Gastrocnemius medialis (tissue), 4 donors: ENCODE results near the gene ADAM23. TPM values are rescaled to one million over a fixed set of nuclear protein-coding genes. Genes with fewer than 3 reads are reported as not detected.

Experiments
- ATAC-seq, 2 donors: fragments of 150-250 bp; one replicate each; pipeline ENCODE4 v1.9.1; 2016
- DNase-seq, 2 donors: peaks; one replicate each; pipeline ENCODE4 v3.0.0-alpha.2; 2019
- H3K27ac ChIP-seq, 4 donors: fragments of 200-600 bp; sonication (generic); 1 replicate in 1 of 4; 2 replicates in 3 of 4; pipeline ENCODE4 v1.5.1; 2016 to 2018; ENCODE audit warnings: mild to moderate bottlenecking in 2 of 4, moderate library complexity in 1 of 4
- H3K27me3 ChIP-seq, 3 donors: fragments of 200-600 bp; sonication (generic) in 2 of 3; 1 replicate in 1 of 3; 2 replicates in 2 of 3; pipeline versions ENCODE4 v1.5.1 to v1.6.0; 2016 to 2019; ENCODE audit warnings: mild to moderate bottlenecking in 1 of 3, moderate library complexity in 1 of 3
- H3K36me3 ChIP-seq, 2 donors: fragments of 200-600 bp; sonication (generic) in 1 of 2; one replicate each; pipeline ENCODE4 v1.5.1; 2017 to 2018
- H3K4me1 ChIP-seq, 2 donors: fragments of 200-600 bp; sonication (generic) in 1 of 2; one replicate each; pipeline ENCODE4 v1.5.1; 2016 to 2017; ENCODE audit warnings: mild to moderate bottlenecking in 2 of 2
- H3K4me3 ChIP-seq, 4 donors: fragments of 200-600 bp; sonication (generic) in 3 of 4; 1 replicate in 1 of 4; 2 replicates in 3 of 4; pipeline ENCODE4 v1.5.1; 2016 to 2019; ENCODE audit warnings: mild to moderate bottlenecking in 2 of 4
- H3K9me3 ChIP-seq, 3 donors: fragments of 200-600 bp; sonication (generic) in 2 of 3; 1 replicate in 1 of 3; 2 replicates in 2 of 3; pipeline ENCODE4 v1.5.1; 2016 to 2019
- CTCF ChIP-seq, 5 experiments: fragments of 450-650 bp in 3 of 5; fragments of 200-600 bp in 2 of 5; sonication (generic) in 2 of 5; IDR thresholded peaks in 4 of 5; conservative IDR thresholded peaks in 1 of 5; 1 replicate in 4 of 5; 2 replicates in 1 of 5; pipeline ENCODE4 v1.5.1; 2016 to 2019; ENCODE audit warnings: antibody characterized with exemption in 5 of 5, mild to moderate bottlenecking in 3 of 5, moderate library complexity in 3 of 5
- POLR2A ChIP-seq, 2 donors: fragments of 450-650 bp; IDR thresholded peaks; one replicate each; pipeline ENCODE4 v1.6.1; 2017; ENCODE audit warnings: antibody characterized with exemption in 2 of 2, mild to moderate bottlenecking in 2 of 2, moderate library complexity in 2 of 2
- in situ Hi-C, 4 donors: fragments of 200-750 bp; cut with MboI; loops; one replicate each; pipeline versions ENCODE4 v1.15.0 to v1.8.0; 2017; ENCODE audit warnings: low sequenced_read_pairs in 4 of 4
- intact Hi-C: fragments of 100-400 bp; cut with DNase I; formaldehyde crosslinking; loops from one replicate; pipeline ENCODE4 v1.15.1; 2023; ENCODE audit warnings: low total_unique reads
- total RNA-seq, 4 donors: library from RNA; depleted of rRNA; stranded (reverse); fragments of >200 nt; gene quantifications; one replicate each; pipeline versions ENCODE4 v1.1.0 to v1.2.3, GENCODE V29; 2016

ADAM23 gene
- total RNA-seq, 4 donors from 2014 or later = 0.65 to 2.4 (median 1.6) TPM

GRCh38 chr2:206540757-206541156 is 97.4 kb downstream of the ADAM23 start:
- Histone ChIP-seq H3K4me3 (no peak overlapping the region), H3K36me3 (no peaks in the 10 kb centered on the region), H3K27ac (no peak overlapping the region), H3K9me3 (no peaks in the 10 kb centered on the region), H3K27me3 (no peaks in the 10 kb centered on the region), H3K4me1 (no peaks in the 10 kb centered on the region)
- no peak for ATAC-seq
- DNase-seq = no peak
- intact Hi-C loops = no loop called here
- in situ Hi-C loops = no loop called here
- no peak for TF ChIP-seq POLR2A (IDR thresholded peaks at IDR 0.05)

DNA sequence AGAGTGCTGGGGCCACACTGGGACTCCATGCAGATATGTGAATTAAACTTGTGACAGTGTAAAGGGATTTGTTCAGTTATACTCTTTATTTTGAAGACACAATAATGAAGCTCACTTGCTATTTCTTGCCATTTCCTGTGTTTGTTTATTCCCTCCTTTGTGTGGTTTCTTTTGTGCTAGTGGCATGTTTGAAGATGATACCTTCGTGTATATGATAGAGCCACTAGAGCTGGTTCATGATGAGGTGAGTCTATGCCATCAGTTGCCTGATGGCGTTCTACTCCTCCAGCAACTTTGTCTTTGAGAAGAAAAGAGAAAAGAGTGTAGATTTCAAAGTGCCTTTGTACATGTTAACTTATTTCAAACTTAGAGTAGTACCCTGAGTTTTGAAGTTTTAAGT is 99.7 kb downstream of the ADAM23 start:
- ATAC-seq (no peak), DNase-seq (no peak)
- TF ChIP-seq CTCF (IDR thresholded peaks at IDR 0.05 in 4 of 5, conservative IDR thresholded peaks at IDR 0.05 in 1 of 5) = no peak
- no peak for TF ChIP-seq POLR2A (IDR thresholded peaks at IDR 0.05)
- Histone ChIP-seq H3K4me3 (no peak overlapping the region), H3K27me3 (no peaks in the 10 kb centered on the region), H3K36me3 (no peaks in the 10 kb centered on the region), H3K27ac (no peak overlapping the region), H3K9me3 (no peaks in the 10 kb centered on the region), H3K4me1 (no peaks in the 10 kb centered on the region)
- intact Hi-C loops = no loop called here
- in situ Hi-C loops = no loop called here

GRCh38 chr2:206548383-206548782 is 105.1 kb downstream of the ADAM23 start:
- in situ Hi-C loops = no loop called here
- Histone ChIP-seq H3K36me3 (no peaks in the 10 kb centered on the region), H3K4me1 (no peaks in the 10 kb centered on the region), H3K27ac (no peak overlapping the region), H3K27me3 (no peaks in the 10 kb centered on the region), H3K9me3 (no peaks in the 10 kb centered on the region), H3K4me3 (no peak overlapping the region)
- no peak for TF ChIP-seq POLR2A (IDR thresholded peaks at IDR 0.05)
- intact Hi-C loops = no loop called here
- no peak for ATAC-seq
- no peak for DNase-seq

DNA sequence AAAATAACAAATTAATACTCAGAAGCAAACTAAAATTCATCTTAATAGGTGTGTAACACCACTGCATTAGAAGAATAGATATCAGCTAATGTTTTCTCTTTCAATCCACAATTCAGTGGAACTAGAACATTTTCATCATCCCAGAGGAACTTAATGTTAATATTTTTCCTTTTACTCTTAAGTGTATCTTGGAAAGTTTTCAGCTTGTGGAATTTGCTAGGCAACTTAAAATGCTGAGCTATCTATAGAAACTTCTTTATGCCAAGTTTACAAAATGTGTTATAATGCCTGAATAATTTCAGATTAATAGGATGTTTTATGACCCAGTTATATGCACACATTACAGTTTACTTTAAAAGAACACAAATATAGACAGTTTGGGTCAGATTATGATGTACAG is 112.4 kb downstream of the ADAM23 start:
- H3K27me3 ChIP-seq = no peaks in the 10 kb centered on the region
- H3K4me1 ChIP-seq = no peaks in the 10 kb centered on the region
- H3K4me3 ChIP-seq = no peak overlapping the region
- no peak overlapping the region for H3K27ac ChIP-seq
- H3K36me3 ChIP-seq = no peaks in the 10 kb centered on the region
- ATAC-seq = no peak
- intact Hi-C loops (no loop called here), in situ Hi-C loops (no loop called here)
- no peak for TF ChIP-seq CTCF (IDR thresholded peaks at IDR 0.05 in 4 of 5, conservative IDR thresholded peaks at IDR 0.05 in 1 of 5)
- no peak for TF ChIP-seq POLR2A (IDR thresholded peaks at IDR 0.05)
- no peaks in the 10 kb centered on the region for H3K9me3 ChIP-seq
- DNase-seq = no peak

- no peak overlapping the region for H3K27ac ChIP-seq
- ATAC-seq (peak in 1 of 2 donors; percentile 75), DNase-seq (no peak)
- TF ChIP-seq CTCF (IDR thresholded peaks at IDR 0.05 in 4 of 5, conservative IDR thresholded peaks at IDR 0.05 in 1 of 5) (peak in 2 of 5 experiments; percentile 19 to 41), POLR2A (IDR thresholded peaks at IDR 0.05) (no peak)
- no peaks in the 10 kb centered on the region for H3K9me3 ChIP-seq
- no peaks in the 10 kb centered on the region for H3K27me3 ChIP-seq
- H3K4me3 ChIP-seq = no peak overlapping the region
- intact Hi-C loops (no loop called here), in situ Hi-C loops (no loop called here)
- no peaks in the 10 kb centered on the region for H3K4me1 ChIP-seq
- H3K36me3 ChIP-seq = no peaks in the 10 kb centered on the region
These were observed 113.1 kb downstream of the ADAM23 start for GRCh38 chr2:206556357-206556949.

DNA sequence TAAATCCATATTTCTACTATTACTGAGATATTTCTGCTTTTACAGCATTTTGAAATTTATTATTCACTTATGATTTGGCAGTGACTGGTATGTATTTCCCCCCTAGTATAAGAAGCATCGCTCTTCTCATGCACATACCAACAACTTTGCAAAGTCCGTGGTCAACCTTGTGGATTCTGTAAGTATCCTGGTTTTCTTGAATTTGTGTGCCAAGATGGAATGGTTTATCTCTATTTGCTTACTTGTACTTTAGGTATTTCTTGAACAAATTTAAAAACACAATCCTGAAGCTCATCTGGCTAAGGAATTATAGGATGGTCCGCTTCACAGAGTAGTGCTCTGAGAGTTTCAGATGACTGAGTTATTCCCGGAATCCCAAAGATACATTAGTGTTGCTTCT is 114.0 kb downstream of the ADAM23 start:
- Histone ChIP-seq H3K4me1 (no peaks in the 10 kb centered on the region), H3K4me3 (no peak overlapping the region), H3K27ac (no peak overlapping the region), H3K36me3 (no peaks in the 10 kb centered on the region), H3K9me3 (no peaks in the 10 kb centered on the region), H3K27me3 (no peaks in the 10 kb centered on the region)
- no peak for DNase-seq
- TF ChIP-seq POLR2A (IDR thresholded peaks at IDR 0.05) = no peak
- TF ChIP-seq CTCF (IDR thresholded peaks at IDR 0.05 in 4 of 5, conservative IDR thresholded peaks at IDR 0.05 in 1 of 5) = no peak
- ATAC-seq = no peak
- intact Hi-C loops = no loop called here
- in situ Hi-C loops = no loop called here
